DMS79 (cell line): ENCODE data around the gene SPANXD.
"Not testable (repeated sequence)": the region's sequence is repeated elsewhere in the genome, so short reads cannot be mapped to it uniquely, and the experiment has no call there.

ENCODE experiments used
- DNase-seq: peaks from one replicate; lab custom pipeline; 2025; lab: John Stamatoyannopoulos, UW

SPANXD gene, protein sequence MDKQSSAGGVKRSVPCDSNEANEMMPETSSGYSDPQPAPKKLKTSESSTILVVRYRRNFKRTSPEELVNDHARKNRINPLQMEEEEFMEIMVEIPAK

DNA sequence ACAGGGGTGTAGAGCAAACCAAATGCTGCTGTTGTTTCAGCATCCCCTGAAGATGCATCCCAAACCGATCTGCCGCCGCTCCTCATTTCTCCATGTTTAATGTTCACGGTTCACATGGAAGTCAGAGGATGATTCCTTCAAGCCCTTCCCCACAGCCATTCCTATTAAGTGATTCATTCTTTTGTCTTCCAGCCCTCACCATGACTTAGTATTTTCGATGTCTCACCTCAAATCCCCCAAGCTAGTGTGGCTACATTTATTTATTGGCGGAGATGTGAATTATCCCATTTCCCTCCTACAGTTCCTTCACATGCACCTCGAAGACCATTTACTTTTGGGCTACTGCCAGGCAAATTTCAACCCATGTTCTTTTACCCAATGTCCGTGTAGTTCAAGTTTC is at the start of gene SPANXD:
Gene SPANXD (minus strand): TSS at position 101 of the 400 bp plus-strand sequence. CDS start 334 bp downstream, outside the sequence.
- DNase-seq, result not testable (repeated sequence)

- DNase-seq, result no peak
Measured at GRCh38 chrX:141742666-141743065, 44.1 kb upstream of the SPANXD start.

- DNase-seq, result no peak
Measured at GRCh38 chrX:141736656-141737055, 38.1 kb upstream of the SPANXD start.

GRCh38 chrX:141733371-141733770 is 34.8 kb upstream of the SPANXD start:
- no peak for DNase-seq

GRCh38 chrX:141732031-141732430 is 33.5 kb upstream of the SPANXD start:
- no peak for DNase-seq

DNA sequence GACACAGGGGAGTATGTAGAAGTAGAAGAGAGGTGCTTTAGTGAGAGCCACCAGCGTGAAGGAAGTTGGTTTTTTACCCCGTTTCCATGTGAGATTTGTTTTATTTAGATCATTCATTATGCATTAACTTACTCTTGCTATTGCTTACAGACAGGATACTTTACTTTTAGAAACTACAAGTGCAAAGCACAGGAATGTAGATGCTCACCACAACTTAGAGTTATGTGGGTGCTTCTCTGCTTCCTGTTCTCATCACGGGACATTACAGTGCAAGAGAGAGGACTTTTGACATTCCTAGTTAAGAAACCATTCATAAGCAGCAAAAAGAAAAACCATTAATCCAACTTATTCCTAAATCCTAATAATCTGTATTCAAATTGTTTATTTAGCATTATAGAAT is 25.6 kb upstream of the SPANXD start:
- no peak for DNase-seq

GRCh38 chrX:141714680-141715079 is 16.1 kb upstream of the SPANXD start:
- DNase-seq, result no peak

- no peak for DNase-seq
Measured at GRCh38 chrX:141701072-141701471, 2.5 kb upstream of the SPANXD start.

GRCh38 chrX:141673946-141674345 is 24.6 kb downstream of the SPANXD start:
- no peak for DNase-seq

- DNase-seq, result no peak
Measured at GRCh38 chrX:141669689-141670088, 28.9 kb downstream of the SPANXD start.

- no peak for DNase-seq
Measured at GRCh38 chrX:141668371-141668770, 30.2 kb downstream of the SPANXD start.

DNA sequence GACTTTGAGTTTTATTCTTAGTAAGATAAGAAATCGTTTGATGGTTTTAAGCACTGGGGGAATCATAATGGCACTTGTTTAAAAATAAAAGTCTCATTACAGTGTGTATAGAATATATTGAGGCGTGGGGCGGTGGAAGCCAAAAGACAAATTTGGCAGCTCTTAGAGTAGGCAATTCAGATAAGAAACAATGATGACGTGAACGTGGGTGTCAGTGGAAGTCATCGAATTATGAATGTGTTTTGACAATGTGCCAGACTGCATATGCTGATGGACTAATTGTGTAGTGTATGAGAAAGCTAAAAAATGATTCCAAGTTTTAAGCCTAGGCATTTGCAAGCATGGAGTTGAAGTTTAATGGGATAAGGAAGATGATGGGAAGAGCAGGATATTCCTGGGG is 35.8 kb downstream of the SPANXD start:
- no peak for DNase-seq

- no peak for DNase-seq
Measured at GRCh38 chrX:141652286-141652685, 46.3 kb downstream of the SPANXD start.
